IMR-90 (cell line): Measurements from ENCODE around the gene MEGF8. TPM values are rescaled to one million over a fixed set of nuclear protein-coding genes. Genes with fewer than 3 reads are reported as not detected.

ENCODE experiments used
- ATAC-seq: fragments of 200-7000 bp; cut with Tn5 transposase; 2 replicates; pipeline ENCODE4 v1.9.1; 2020; ENCODE audit warnings: low read depth, mild to moderate bottlenecking, moderate library complexity
- BruUV-seq: library from RNA; stranded (reverse); fragments of 400-500 nt; replicated peaks from 2 replicates; lab custom pipeline; 2021; lab: Mats Ljungman, UMichigan
- CTCF ChIA-PET: fragments of 300-600 bp; formaldehyde crosslinking; extraction: SDS; loops from one replicate; lab custom pipeline; 2021; ENCODE audit warnings: antibody characterized with exemption; lab: Yijun Ruan, JAX
- POLR2A ChIA-PET: fragments of 300-600 bp; sonication (Branson Sonifier 250); formaldehyde crosslinking; loops from one replicate; lab custom pipeline; 2022; ENCODE audit warnings: antibody characterized with exemption; ENCODE audit not compliant: unreplicated experiment; lab: Charles Lee
- DNase-seq: peaks from one replicate; pipeline ENCODE4 v3.0.0; 2013
- H2AFZ ChIP-seq: replicated peaks from 2 replicates; pipeline ENCODE3; 2013; ENCODE audit warnings: low read length, mild to moderate bottlenecking; ENCODE audit not compliant: poor library complexity
- H2AK5ac ChIP-seq: 2 replicates; pipeline ENCODE4 v1.6.1; 2013; ENCODE audit warnings: low read depth, low read length, inconsistent platforms
- H2AK9ac ChIP-seq: replicated peaks from 2 replicates; pipeline ENCODE3; 2013; ENCODE audit warnings: mild to moderate bottlenecking, low read depth, low read length, moderate library complexity; ENCODE audit not compliant: poor library complexity
- H2BK120ac ChIP-seq: 2 replicates; pipeline ENCODE4 v1.6.1; 2013; ENCODE audit warnings: low read depth, low read length, inconsistent platforms
- H2BK15ac ChIP-seq: 3 replicates; pipeline ENCODE4 v1.6.1; 2013; ENCODE audit warnings: low read depth, low read length, inconsistent platforms
- H2BK20ac ChIP-seq: 2 replicates; pipeline ENCODE4 v1.6.1; 2013; ENCODE audit warnings: low read depth, mild to moderate bottlenecking, inconsistent platforms, low read length, moderate library complexity
- H2BK5ac ChIP-seq: 2 replicates; pipeline ENCODE4 v1.6.1; 2013; ENCODE audit warnings: mild to moderate bottlenecking, low read depth, low read length, inconsistent platforms; ENCODE audit not compliant: poor library complexity, severe bottlenecking
- H3K14ac ChIP-seq: replicated peaks from 2 replicates; pipeline ENCODE4 v1.6.1; 2013; ENCODE audit warnings: low read depth, low read length, inconsistent platforms
- H3K18ac ChIP-seq: 2 replicates; pipeline ENCODE4 v1.6.1; 2013; ENCODE audit warnings: low read depth, low read length, control low read depth
- H3K23ac ChIP-seq: 2 replicates; pipeline ENCODE4 v1.6.1; 2013; ENCODE audit warnings: low read depth, low read length, inconsistent platforms
- H3K27ac ChIP-seq: 2 replicates; pipeline ENCODE4 v1.5.1; 2013; ENCODE audit warnings: mild to moderate bottlenecking, control low read depth, low read length; ENCODE audit not compliant: insufficient read depth
- H3K27me3 ChIP-seq: 2 replicates; pipeline ENCODE4 v1.6.1; 2013; ENCODE audit warnings: low read length; ENCODE audit not compliant: control insufficient read depth, insufficient read depth
- H3K36me3 ChIP-seq: 2 replicates; pipeline ENCODE4 v1.6.1; 2013; ENCODE audit warnings: low read length, mixed read lengths; ENCODE audit not compliant: control insufficient read depth, insufficient read depth
- H3K4ac ChIP-seq: 2 replicates; pipeline ENCODE4 v1.6.1; 2013; ENCODE audit warnings: low read depth, low read length, inconsistent platforms
- H3K4me1 ChIP-seq: 2 replicates; pipeline ENCODE4 v1.6.1; 2013; ENCODE audit warnings: low read length, mixed read lengths; ENCODE audit not compliant: control insufficient read depth, insufficient read depth
- H3K4me2 ChIP-seq: 2 replicates; pipeline ENCODE4 v1.6.1; 2013; ENCODE audit warnings: low read depth, mild to moderate bottlenecking, control low read depth, low read length, moderate library complexity
- H3K4me3 ChIP-seq: 2 replicates; pipeline ENCODE4 v1.5.1; 2013; ENCODE audit warnings: low read depth, mild to moderate bottlenecking, control low read depth, low read length, moderate library complexity; ENCODE audit not compliant: insufficient read depth
- H3K56ac ChIP-seq: 2 replicates; pipeline ENCODE4 v1.6.1; 2013; ENCODE audit warnings: low read length, inconsistent platforms; ENCODE audit not compliant: insufficient read depth; ENCODE audit errors: extremely low read depth
- H3K79me1 ChIP-seq, 2 experiments: 2 replicates each; pipeline ENCODE4 v1.6.1; 2013; ENCODE audit warnings: low read length in 2 of 2, inconsistent platforms in 1 of 2, low read depth in 1 of 2
- H3K9ac ChIP-seq: 2 replicates; pipeline ENCODE4 v1.6.1; 2013; ENCODE audit warnings: low read depth, low read length, control low read depth
- H3K9me1 ChIP-seq: 2 replicates; pipeline ENCODE4 v1.6.1; 2013; ENCODE audit warnings: low read length, inconsistent platforms; ENCODE audit not compliant: insufficient read depth
- H3K9me3 ChIP-seq: 2 replicates; pipeline ENCODE4 v1.6.1; 2013; ENCODE audit warnings: low read length; ENCODE audit not compliant: control insufficient read depth, insufficient read depth
- H4K20me1 ChIP-seq: 2 replicates; pipeline ENCODE4 v1.6.1; 2013; ENCODE audit warnings: low read length, inconsistent platforms; ENCODE audit not compliant: insufficient read depth
- H4K5ac ChIP-seq: 2 replicates; pipeline ENCODE4 v1.6.1; 2013; ENCODE audit warnings: mild to moderate bottlenecking, low read depth, low read length, control low read depth
- H4K8ac ChIP-seq, 2 experiments: 2 replicates each; pipeline ENCODE4 v1.6.1; 2013; ENCODE audit warnings: low read depth in 2 of 2, low read length in 2 of 2, control low read depth in 1 of 2, inconsistent platforms in 1 of 2
- H4K91ac ChIP-seq: 2 replicates; pipeline ENCODE4 v1.6.1; 2013; ENCODE audit warnings: low read depth, low read length, inconsistent platforms; ENCODE audit not compliant: insufficient read depth
- BHLHE40 ChIP-seq: fragments of 150-350 bp; IDR thresholded peaks from 2 replicates; pipeline ENCODE4 v1.6.1; 2016; ENCODE audit warnings: mild to moderate bottlenecking, low read depth, low read length
- CEBPB ChIP-seq: IDR thresholded peaks from 2 replicates; pipeline ENCODE4 v1.6.1; 2012; ENCODE audit warnings: low read depth, low read length, improper control_type of control experiment
- CTCF ChIP-seq: conservative IDR thresholded peaks from 2 replicates; pipeline ENCODE4 v1.5.1; 2012; ENCODE audit warnings: mild to moderate bottlenecking, low read depth, low read length, improper control_type of control experiment
- MXI1 ChIP-seq: IDR thresholded peaks from 2 replicates; pipeline ENCODE4 v1.6.1; 2012; ENCODE audit warnings: low read depth, mild to moderate bottlenecking, low read length, moderate library complexity, borderline replicate concordance
- NFE2L2 ChIP-seq: fragments of 150-350 bp; IDR thresholded peaks from 2 replicates; pipeline ENCODE4 v1.6.1; 2016; ENCODE audit warnings: low read depth, mild to moderate bottlenecking, low read length
- RAD21 ChIP-seq: IDR thresholded peaks from 2 replicates; pipeline ENCODE4 v1.6.1; 2012; ENCODE audit warnings: low read length, improper control_type of control experiment
- WGBS, 2 experiments: methylation state at CpG; one replicate each; pipeline versions ENCODE4 v1.1.5 to v1.1.7; 2013; ENCODE audit warnings: missing lambda C conversion rate in 2 of 2; ENCODE audit not compliant: insufficient read length in 1 of 2; ENCODE audit errors: extremely low coverage in 2 of 2; 5-methylcytosine and 5-hydroxymethylcytosine counted together
- dilution Hi-C: fragments of 300-500 bp; cut with HindIII; formaldehyde crosslinking; loops from one replicate; pipeline ENCODE4 v1.14.3; 2018; ENCODE audit warnings: low sequenced_read_pairs; ENCODE audit not compliant: unreplicated experiment
- in situ Hi-C: fragments of 300-500 bp; cut with MboI; formaldehyde crosslinking; loops from 3 replicates; pipeline ENCODE4 v1.14.3; 2019; ENCODE audit warnings: low sequenced_read_pairs, inconsistent platforms, mixed read lengths
- intact Hi-C: fragments of 100-400 bp; cut with micrococcal nuclease; formaldehyde crosslinking; loops from 2 replicates; pipeline ENCODE4 v1.10.0; 2022
- polyA plus RNA-seq, 3 experiments: library from polyadenylated mRNA; depleted of rRNA; stranded (reverse); fragments of >200 nt; gene quantifications; 2 replicates each; pipeline ENCODE4 v1.2.3, GENCODE V29; 2012; ENCODE audit warnings: low replicate concordance in 1 of 3
- total RNA-seq: library from RNA; depleted of rRNA; stranded (reverse); fragments of >200 nt; gene quantifications from 2 replicates; pipeline ENCODE4 v1.2.3, GENCODE V29; 2012
- TF ChIP-seq, protein P1 (sequence below): fragments of 150-350 bp; IDR thresholded peaks from 2 replicates; pipeline ENCODE4 v1.6.1; 2017; ENCODE audit warnings: mild to moderate bottlenecking, antibody characterized with exemption, low read length, low read depth

The MEGF8 gene
- total and polyA plus RNA-seq, 2 of the 4 experiments (the other 2 are of a cell fraction): 2.3 to 12.5 TPM

DNA sequence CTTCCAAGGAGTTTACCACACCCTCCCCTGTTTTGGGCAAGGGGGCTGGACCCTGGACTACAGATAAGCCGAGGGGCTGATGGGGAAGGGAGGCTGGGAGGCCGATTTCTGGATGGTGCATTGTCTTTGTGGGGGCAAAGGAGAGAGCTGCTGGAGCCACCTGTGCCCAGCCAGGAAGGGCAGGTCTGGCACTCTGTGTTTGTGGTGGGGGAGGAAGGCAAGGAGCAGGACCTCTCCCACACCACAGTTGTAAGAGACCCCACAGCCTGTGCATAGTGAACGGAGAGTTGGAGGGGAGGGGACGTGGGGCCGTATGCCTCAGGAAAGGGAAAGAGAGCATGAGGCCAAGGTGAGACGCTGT lies 39.5 kb upstream of the MEGF8 start:
- Histone ChIP-seq H2AK9ac (peak overlapping the region; percentile 89), H2BK20ac (no peak overlapping the region), H2BK15ac (no peak overlapping the region), H3K14ac (0 out of 2 replicates have a peak overlapping the region, but pooled peaks have one; percentile 20), H3K9me1 (peaks cover 16% of the 10 kb centered on the region), H3K9ac (0 out of 2 replicates have a peak overlapping the region, but pooled peaks have one; percentile 9), H2BK5ac (no peak overlapping the region), H4K5ac (no peak overlapping the region), H2BK120ac (no peak overlapping the region), H3K4me1 (peaks cover 39% of the 10 kb centered on the region), H3K9me3 (no peaks in the 10 kb centered on the region), H3K27ac (peak overlapping the region; percentile 3; the same call in 1 of the 2 replicates), H4K8ac (peak overlapping the region in 1 of 2 experiments; percentile 14; a peak in 1 of 4 replicates), H3K36me3 (peaks cover 38% of the 10 kb centered on the region), H3K56ac (no peak overlapping the region), H3K4me3 (no peak overlapping the region), H3K79me1 (peaks cover 27 to 60% of the 10 kb centered on the region in 2 experiments), H2AFZ (peak overlapping the region; percentile 40), H3K18ac (no peak overlapping the region), H4K91ac (no peak overlapping the region), H2AK5ac (peak overlapping the region; percentile 46), H3K23ac (peak overlapping the region; percentile 85), H3K27me3 (no peaks in the 10 kb centered on the region), H3K4me2 (peak overlapping the region; percentile 94; the same call in 1 of the 2 replicates), H3K4ac (peak overlapping the region; percentile 40), H4K20me1 (peaks cover 38% of the 10 kb centered on the region)
- CTCF ChIA-PET: no interaction called here
- 58% methylated on average over 2 of the region's 6 CpGs; no CpG with 5 or more reads in 1 of the 2 experiments for WGBS, 2 experiments
- intact Hi-C loops: no loop called here
- ATAC-seq (no peak), DNase-seq (no peak)
- BruUV-seq: no TSS peak
- dilution Hi-C loops: no loop called here
- in situ Hi-C loops: no loop called here
- POLR2A ChIA-PET: interaction anchor here (0.6 kb wide), 1 partner anchor 42 kb away, joined by 10 read pairs; no protein-coding TSS in a partner anchor
- no peak for TF ChIP-seq CTCF
- TF ChIP-seq MXI1: no peak
- TF ChIP-seq, protein P1, sequence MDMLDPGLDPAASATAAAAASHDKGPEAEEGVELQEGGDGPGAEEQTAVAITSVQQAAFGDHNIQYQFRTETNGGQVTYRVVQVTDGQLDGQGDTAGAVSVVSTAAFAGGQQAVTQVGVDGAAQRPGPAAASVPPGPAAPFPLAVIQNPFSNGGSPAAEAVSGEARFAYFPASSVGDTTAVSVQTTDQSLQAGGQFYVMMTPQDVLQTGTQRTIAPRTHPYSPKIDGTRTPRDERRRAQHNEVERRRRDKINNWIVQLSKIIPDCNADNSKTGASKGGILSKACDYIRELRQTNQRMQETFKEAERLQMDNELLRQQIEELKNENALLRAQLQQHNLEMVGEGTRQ: no peak
- no peak for TF ChIP-seq CEBPB
- TF ChIP-seq RAD21: no peak
- TF ChIP-seq BHLHE40: no peak
- TF ChIP-seq NFE2L2: no peak
